ENCODE measurements around the gene LRFN2.

GRCh38 chr6:40461643-40462042, 125.5 kb downstream of the LRFN2 start:
- TF ChIP-seq, protein P1, sequence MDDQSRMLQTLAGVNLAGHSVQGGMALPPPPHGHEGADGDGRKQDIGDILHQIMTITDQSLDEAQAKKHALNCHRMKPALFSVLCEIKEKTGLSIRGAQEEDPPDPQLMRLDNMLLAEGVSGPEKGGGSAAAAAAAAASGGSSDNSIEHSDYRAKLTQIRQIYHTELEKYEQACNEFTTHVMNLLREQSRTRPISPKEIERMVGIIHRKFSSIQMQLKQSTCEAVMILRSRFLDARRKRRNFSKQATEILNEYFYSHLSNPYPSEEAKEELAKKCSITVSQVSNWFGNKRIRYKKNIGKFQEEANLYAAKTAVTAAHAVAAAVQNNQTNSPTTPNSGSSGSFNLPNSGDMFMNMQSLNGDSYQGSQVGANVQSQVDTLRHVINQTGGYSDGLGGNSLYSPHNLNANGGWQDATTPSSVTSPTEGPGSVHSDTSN (IDR thresholded peaks at IDR 0.05): no peak
- TF ChIP-seq CTCF (IDR thresholded peaks at IDR 0.05) (no peak), EZH2phosphoT487 (IDR thresholded peaks at IDR 0.05; ENCODE audit: borderline replicate concordance, low read depth) (no peak), ELF1 (IDR thresholded peaks at IDR 0.05) (no peak), GABPA (IDR thresholded peaks at IDR 0.05; ENCODE audit: low read depth) (no peak), SMC3 (IDR thresholded peaks at IDR 0.05; ENCODE audit: low read depth, low read length) (no peak), EP300 (IDR thresholded peaks at IDR 0.05; ENCODE audit: borderline replicate concordance in 1 of 2, low read depth in 1 of 2, low read length in 1 of 2) (no peak), MEF2A (IDR thresholded peaks at IDR 0.05; ENCODE audit: borderline replicate concordance, low read depth) (no peak), FOXM1 (IDR thresholded peaks at IDR 0.05; ENCODE audit: low read depth) (no peak), RAD21 (IDR thresholded peaks at IDR 0.05; ENCODE audit: low read length) (no peak), NFIC (IDR thresholded peaks at IDR 0.05; ENCODE audit: borderline replicate concordance) (no peak)
- TF ChIP-seq, protein P2, sequence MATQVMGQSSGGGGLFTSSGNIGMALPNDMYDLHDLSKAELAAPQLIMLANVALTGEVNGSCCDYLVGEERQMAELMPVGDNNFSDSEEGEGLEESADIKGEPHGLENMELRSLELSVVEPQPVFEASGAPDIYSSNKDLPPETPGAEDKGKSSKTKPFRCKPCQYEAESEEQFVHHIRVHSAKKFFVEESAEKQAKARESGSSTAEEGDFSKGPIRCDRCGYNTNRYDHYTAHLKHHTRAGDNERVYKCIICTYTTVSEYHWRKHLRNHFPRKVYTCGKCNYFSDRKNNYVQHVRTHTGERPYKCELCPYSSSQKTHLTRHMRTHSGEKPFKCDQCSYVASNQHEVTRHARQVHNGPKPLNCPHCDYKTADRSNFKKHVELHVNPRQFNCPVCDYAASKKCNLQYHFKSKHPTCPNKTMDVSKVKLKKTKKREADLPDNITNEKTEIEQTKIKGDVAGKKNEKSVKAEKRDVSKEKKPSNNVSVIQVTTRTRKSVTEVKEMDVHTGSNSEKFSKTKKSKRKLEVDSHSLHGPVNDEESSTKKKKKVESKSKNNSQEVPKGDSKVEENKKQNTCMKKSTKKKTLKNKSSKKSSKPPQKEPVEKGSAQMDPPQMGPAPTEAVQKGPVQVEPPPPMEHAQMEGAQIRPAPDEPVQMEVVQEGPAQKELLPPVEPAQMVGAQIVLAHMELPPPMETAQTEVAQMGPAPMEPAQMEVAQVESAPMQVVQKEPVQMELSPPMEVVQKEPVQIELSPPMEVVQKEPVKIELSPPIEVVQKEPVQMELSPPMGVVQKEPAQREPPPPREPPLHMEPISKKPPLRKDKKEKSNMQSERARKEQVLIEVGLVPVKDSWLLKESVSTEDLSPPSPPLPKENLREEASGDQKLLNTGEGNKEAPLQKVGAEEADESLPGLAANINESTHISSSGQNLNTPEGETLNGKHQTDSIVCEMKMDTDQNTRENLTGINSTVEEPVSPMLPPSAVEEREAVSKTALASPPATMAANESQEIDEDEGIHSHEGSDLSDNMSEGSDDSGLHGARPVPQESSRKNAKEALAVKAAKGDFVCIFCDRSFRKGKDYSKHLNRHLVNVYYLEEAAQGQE (IDR thresholded peaks at IDR 0.05; ENCODE audit: low read depth, low read length): no peak
